DMS153 treated with DMSO at 0.1 percent for 48 hours (cell line): ENCODE measurements around the gene FFAR1.

Source experiments
- DNase-seq: peaks from one replicate; lab custom pipeline; 2025; ENCODE audit not compliant: unreplicated experiment; lab: John Stamatoyannopoulos, UW

FFAR1 gene

DNA sequence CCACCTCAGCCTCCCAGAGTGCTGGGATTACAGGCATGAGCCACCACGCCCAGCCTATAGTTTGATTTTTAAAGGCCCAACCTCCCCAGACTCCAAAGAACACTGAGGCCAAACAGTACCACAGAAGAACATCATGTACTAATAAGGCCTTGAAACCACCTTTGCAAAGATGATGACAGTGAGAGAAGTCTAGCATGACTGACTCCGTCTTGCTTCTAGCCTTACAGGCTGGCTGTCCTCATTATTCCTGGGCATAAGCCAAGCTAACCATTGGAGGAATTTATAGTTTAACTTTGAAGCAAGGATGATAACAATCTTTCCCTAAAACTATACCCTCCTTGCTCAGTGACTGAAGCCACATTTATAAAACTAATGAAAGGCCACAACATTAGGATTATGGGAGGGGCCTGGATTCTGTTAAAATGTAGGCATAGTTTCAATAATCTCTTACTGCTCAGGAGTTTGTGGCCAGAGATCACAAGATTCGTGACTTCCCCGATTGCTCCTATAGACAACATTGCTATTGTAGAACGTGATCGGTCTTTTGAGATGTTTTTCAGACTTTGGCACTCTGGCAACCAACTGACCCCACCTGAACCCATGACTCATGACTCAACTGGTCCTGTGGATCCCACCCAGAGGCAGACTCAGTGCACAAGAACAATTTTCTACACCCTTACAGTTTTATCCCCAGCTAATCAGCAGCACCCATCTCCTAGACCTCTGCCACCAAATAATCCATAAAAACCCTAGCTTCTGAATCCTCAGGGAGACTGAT, 40.8 kb downstream of the FFAR1 start:
- DNase-seq: no peak

DNA sequence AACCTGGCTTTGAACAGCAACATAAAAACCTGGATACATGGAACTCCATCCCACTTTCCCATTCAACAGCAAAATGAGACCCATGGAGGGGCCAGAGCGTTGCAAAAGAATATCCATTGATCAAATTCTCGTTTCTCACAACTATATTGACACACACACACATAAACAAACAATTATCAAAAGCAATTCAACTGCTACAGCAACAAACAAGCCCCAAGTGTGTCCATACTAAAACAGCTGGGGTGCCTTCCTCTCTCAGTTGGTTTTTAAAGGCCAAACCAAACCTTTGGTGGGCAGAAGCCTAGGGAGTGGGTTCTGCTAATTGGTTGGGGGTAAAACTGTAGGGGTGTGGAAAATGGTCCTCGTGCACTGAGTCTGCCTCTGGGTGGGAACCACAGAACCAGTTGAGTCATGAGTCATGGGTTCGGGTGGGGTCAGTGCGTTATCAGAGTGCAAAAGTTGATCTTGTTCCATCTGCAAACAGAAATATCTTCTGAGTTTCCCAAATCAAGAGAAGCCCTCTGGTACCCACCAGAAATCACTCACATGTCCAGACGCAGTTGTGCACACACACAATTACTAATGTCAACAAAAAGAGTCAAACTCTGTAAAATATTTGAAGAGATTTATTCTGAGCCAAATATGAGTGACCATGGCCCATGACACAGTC, 41.6 kb downstream of the FFAR1 start:
- no peak for DNase-seq

DNA sequence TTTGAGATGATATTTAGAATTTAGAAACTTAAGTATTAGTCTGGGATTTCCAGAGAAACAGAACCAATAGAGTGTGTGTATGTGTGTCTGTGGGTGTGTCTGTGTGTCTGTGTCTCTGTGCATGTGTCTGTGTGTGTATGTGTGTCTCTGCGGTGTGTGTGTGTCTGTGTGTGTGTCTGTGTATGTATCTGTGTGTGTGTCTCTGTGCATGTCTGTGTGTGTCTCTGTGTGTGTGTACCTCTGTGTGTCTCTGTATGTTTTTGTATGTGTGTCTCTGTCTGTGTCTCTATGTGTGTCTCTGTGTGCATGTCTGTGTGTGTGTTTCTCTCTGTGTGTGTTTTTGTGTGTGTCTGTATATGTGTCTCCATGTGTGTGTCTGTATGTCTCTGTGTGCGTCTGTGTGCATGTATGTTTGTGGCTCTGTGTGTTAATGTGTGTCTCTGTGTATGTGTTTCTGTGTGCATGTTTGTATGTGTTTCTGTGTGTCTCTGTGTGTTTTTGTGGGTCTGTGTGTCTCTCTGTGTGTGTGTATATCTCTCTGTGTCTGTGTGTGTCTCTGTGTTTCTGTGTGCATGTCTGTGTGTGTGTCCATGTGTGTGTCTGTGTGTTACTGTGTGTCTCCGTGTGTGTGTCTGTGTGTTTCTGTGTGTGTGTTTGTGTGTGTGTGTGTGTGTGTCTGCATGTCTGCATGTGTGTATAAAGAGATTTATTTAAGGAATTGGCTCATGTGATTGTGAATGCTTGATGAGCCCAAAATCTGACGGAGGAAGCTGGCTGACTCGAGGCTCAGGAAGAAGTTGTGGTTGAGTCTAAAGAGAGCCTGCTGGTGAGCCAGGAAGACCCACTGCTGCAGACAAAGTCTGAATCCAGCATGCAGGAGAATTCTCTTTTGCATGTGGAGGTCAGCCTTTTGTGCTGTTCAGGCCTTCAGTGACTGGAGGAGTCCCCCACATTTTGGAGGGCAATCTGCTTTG, 45.3 kb downstream of the FFAR1 start:
- DNase-seq: no peak

DNA sequence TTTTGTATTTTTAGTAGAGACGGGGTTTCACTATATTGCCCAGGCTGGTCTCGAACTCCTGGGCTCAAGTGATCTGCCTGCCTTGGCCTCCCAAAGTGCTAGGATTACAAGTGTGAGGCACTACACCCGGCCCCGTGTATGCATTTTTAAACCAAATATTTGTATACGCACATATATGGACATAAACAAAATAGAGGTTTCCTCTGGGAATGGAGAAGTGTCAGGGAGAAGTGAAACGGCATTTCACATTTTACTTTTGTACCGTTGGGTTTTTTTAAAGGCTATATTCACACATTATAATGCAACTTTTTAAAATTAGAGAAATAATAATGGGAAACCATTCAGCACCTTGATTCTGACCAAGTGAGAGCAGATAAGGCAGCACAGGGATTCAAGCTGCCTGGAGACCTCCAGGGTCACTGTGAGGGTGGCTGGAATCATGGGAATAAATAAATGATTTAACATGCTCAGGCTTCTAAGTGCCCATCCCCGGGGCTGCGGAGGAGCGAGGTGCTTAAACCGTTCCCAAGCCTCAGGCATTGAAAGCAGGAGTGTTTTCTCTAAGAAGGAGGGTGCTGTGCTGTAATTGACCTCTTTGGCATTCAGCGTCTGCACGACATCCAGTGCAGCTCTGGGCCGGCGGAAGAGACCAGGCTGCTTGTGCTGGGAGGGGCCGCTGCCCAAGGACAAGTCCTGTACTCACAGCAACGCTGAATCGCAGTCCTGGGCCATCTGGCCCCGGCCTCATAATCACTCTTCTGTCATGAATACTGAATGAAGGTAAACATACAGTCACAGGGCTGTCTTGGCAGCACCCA, 47.9 kb downstream of the FFAR1 start:
- DNase-seq: no peak

DNA sequence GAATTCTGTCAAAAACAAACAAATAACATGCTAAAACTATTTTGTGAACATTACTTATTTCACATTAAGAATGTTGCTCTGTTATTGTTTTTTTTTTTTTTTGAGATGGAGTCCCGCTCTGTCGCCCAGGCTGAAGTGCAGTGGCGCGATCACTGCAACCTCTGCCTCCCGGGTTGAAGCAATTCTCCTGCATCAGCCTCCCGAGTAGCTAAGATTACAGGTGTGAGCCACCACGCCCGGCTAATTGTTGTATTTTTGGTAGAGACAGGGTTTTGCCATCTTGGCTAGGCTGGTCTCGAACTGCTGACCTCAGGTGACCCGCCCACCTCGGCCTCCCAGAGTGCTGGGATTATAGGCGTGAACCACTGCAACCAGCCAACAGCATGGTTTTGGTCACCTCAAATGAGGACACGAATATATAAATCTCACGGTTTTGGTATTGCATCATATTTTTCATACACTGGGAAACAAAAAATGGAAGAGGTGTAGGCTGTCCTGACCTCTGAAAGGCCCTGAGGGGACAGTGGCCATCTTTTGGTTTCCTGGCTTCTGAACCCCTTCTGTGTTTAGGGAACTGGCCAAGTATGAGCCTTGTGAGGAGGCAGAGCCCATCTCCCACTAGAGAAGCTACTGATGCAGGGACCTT, 48.7 kb downstream of the FFAR1 start:
- DNase-seq: no peak

DNA sequence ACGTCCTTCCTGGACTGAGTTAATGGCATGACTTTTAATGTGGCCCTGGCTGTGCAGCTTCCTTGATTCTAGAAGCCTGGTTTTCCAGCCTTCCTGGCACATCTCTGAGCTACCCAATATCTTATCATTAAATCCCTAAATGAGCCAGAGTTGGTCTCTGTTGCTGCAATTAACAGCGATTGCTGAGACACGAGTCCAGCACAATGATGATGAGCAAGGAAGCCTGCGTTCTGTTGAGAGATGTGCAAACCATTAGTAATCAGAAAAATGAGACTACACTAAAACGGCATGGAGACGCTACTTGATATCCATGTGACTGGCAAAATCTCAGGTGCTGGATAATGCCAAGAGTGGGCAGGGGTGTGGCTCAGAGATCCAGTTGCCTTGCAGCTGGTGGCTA, 49.4 kb downstream of the FFAR1 start:
- DNase-seq: no peak
